Activated naive CD4-positive, alpha-beta T cell treated with anti-CD3 and anti-CD28 coated beads for 36 hours (primary cell): ENCODE data around the gene HOXC5. TPM values are rescaled to one million over a fixed set of nuclear protein-coding genes. Genes with fewer than 3 reads are reported as not detected.

Source experiments
- CTCF ChIA-PET: fragments of 350-600 bp; sonication (Branson Sonifier 250); formaldehyde crosslinking; loops from one replicate; lab custom pipeline; 2021; ENCODE audit warnings: antibody characterized with exemption; lab: Charles Lee
- DNase-seq: peaks from one replicate; pipeline ENCODE4 v3.0.0-alpha.2; 2020
- H3K27ac Mint-ChIP-seq: one replicate; pipeline ENCODE4 v1.8.0; 2021; ENCODE audit warnings: mild to moderate bottlenecking, mixed read lengths
- H3K27me3 Mint-ChIP-seq: one replicate; pipeline ENCODE4 v1.8.0; 2021; ENCODE audit warnings: low read depth, mixed read lengths
- H3K36me3 Mint-ChIP-seq: one replicate; pipeline ENCODE4 v1.8.0; 2021; ENCODE audit warnings: low read depth, mixed read lengths
- H3K4me1 Mint-ChIP-seq: one replicate; pipeline ENCODE4 v1.8.0; 2021; ENCODE audit warnings: low read depth, mixed read lengths
- H3K4me3 Mint-ChIP-seq: one replicate; pipeline ENCODE4 v1.8.0; 2021; ENCODE audit warnings: mild to moderate bottlenecking, moderate library complexity, mixed read lengths
- H3K9me3 Mint-ChIP-seq: one replicate; pipeline ENCODE4 v1.8.0; 2021; ENCODE audit warnings: mixed read lengths
- intact Hi-C: fragments of 100-400 bp; cut with micrococcal nuclease; formaldehyde crosslinking; loops from one replicate; pipeline ENCODE4 v1.15.1; 2023
- total RNA-seq, 2 experiments: library from RNA; stranded (reverse); gene quantifications; one replicate each; pipeline ENCODE4 v1.2.3, GENCODE V29; 2021

The HOXC5 gene
- total RNA-seq, 2 experiments from 2014 or later = not detected

- Mint-ChIP-seq H3K4me1 (peaks cover 25% of the 10 kb centered on the region), H3K9me3 (no peaks in the 10 kb centered on the region), H3K4me3 (peak overlapping the region; percentile 34), H3K27ac (no peak overlapping the region), H3K27me3 (peaks cover 71% of the 10 kb centered on the region), H3K36me3 (no peaks in the 10 kb centered on the region)
- DNase-seq = no peak
- CTCF ChIA-PET = interaction anchor here (0.6 to 5.2 kb wide), 26 partner anchors 11 to 175 kb away, joined by 3 to 113 read pairs (median 8); partner anchors contain the start of genes HOXC4, HOXC8 and SMUG1
- intact Hi-C loops = loop anchor here (2.0 to 5.0 kb wide), 2 partner anchors 49 to 167 kb away; no protein-coding TSS in a partner anchor
Measured at GRCh38 chr12:54033106-54033979, 493 bp downstream of the HOXC5 start.

GRCh38 chr12:54033980-54034784, 1.3 kb downstream of the HOXC5 start:
- CTCF ChIA-PET = interaction anchor here (1.0 to 5.2 kb wide), 4 partner anchors 103 to 158 kb away, joined by 3 to 113 read pairs (median 19); partner anchors contain the start of gene SMUG1
- H3K27ac Mint-ChIP-seq = no peak overlapping the region

GRCh38 chr12:54034785-54035310, 2.0 kb downstream of the HOXC5 start:
- Mint-ChIP-seq H3K9me3 (no peaks in the 10 kb centered on the region), H3K27ac (no peak overlapping the region), H3K27me3 (peaks cover 74% of the 10 kb centered on the region), H3K4me1 (peaks cover 15% of the 10 kb centered on the region), H3K4me3 (no peak overlapping the region), H3K36me3 (no peaks in the 10 kb centered on the region)
- DNase-seq = no peak
- intact Hi-C loops = loop anchor here (5.0 kb wide), 1 partner anchor 47 kb away; no protein-coding TSS in a partner anchor
- CTCF ChIA-PET = interaction anchor here (5.2 kb wide), 1 partner anchor 157 kb away, joined by 113 read pairs; the partner anchor contains the start of gene SMUG1

More at GRCh38 chr12:54033980-54034784, 1.3 kb downstream of the HOXC5 start:
- intact Hi-C loops = loop anchor here (2.0 to 5.0 kb wide), 2 partner anchors 48 to 167 kb away; no protein-coding TSS in a partner anchor
- H3K4me1 Mint-ChIP-seq = peaks cover 21% of the 10 kb centered on the region
- H3K4me3 Mint-ChIP-seq = peak overlapping the region; percentile 45
- no peaks in the 10 kb centered on the region for H3K9me3 Mint-ChIP-seq
- H3K27me3 Mint-ChIP-seq = peaks cover 73% of the 10 kb centered on the region
- no peak for DNase-seq
- H3K36me3 Mint-ChIP-seq = no peaks in the 10 kb centered on the region

- Mint-ChIP-seq H3K4me3 (no peak overlapping the region), H3K36me3 (no peaks in the 10 kb centered on the region), H3K9me3 (no peaks in the 10 kb centered on the region), H3K4me1 (peaks cover 14% of the 10 kb centered on the region), H3K27me3 (peaks cover 77% of the 10 kb centered on the region), H3K27ac (no peak overlapping the region)
- DNase-seq = no peak
- intact Hi-C loops = no loop called here
- CTCF ChIA-PET = no interaction called here
Measured at GRCh38 chr12:54035568-54036264, 2.9 kb downstream of the HOXC5 start.

GRCh38 chr12:54036620-54037359, 3.9 kb downstream of the HOXC5 start:
- Mint-ChIP-seq H3K27ac (no peak overlapping the region), H3K4me1 (peaks cover 12% of the 10 kb centered on the region), H3K27me3 (peaks cover 73% of the 10 kb centered on the region), H3K36me3 (no peaks in the 10 kb centered on the region), H3K4me3 (no peak overlapping the region), H3K9me3 (no peaks in the 10 kb centered on the region)
- intact Hi-C loops = no loop called here
- CTCF ChIA-PET = interaction anchor here (0.6 to 1.2 kb wide), 2 partner anchors 30 to 103 kb away, joined by 3 to 4 read pairs; no protein-coding TSS in a partner anchor
- DNase-seq = no peak

GRCh38 chr12:54037360-54038283, 4.8 kb downstream of the HOXC5 start:
- no peaks in the 10 kb centered on the region for H3K36me3 Mint-ChIP-seq
- peaks cover 11% of the 10 kb centered on the region for H3K4me1 Mint-ChIP-seq
- intact Hi-C loops = no loop called here
- no peak overlapping the region for H3K4me3 Mint-ChIP-seq
- no peak for DNase-seq
- H3K27ac Mint-ChIP-seq = no peak overlapping the region
- peaks cover 69% of the 10 kb centered on the region for H3K27me3 Mint-ChIP-seq
- CTCF ChIA-PET = interaction anchor here (0.6 to 1.4 kb wide), 3 partner anchors 31 to 178 kb away, joined by 3 to 4 read pairs (median 3); no protein-coding TSS in a partner anchor
- H3K9me3 Mint-ChIP-seq = no peaks in the 10 kb centered on the region

- Mint-ChIP-seq H3K9me3 (no peaks in the 10 kb centered on the region), H3K4me1 (peaks cover 6% of the 10 kb centered on the region), H3K36me3 (no peaks in the 10 kb centered on the region), H3K4me3 (no peak overlapping the region), H3K27me3 (peaks cover 70% of the 10 kb centered on the region), H3K27ac (no peak overlapping the region)
- intact Hi-C loops = no loop called here
- CTCF ChIA-PET = interaction anchor here (1.2 to 1.4 kb wide), 2 partner anchors 102 to 178 kb away, joined by 3 read pairs; no protein-coding TSS in a partner anchor
- no peak for DNase-seq
Measured at GRCh38 chr12:54038284-54038870, 5.5 kb downstream of the HOXC5 start.

GRCh38 chr12:54038871-54039414, 6.1 kb downstream of the HOXC5 start:
- intact Hi-C loops = no loop called here
- peaks cover 72% of the 10 kb centered on the region for H3K27me3 Mint-ChIP-seq
- H3K9me3 Mint-ChIP-seq = no peaks in the 10 kb centered on the region
- H3K27ac Mint-ChIP-seq = no peak overlapping the region
- DNase-seq = no peak
- H3K36me3 Mint-ChIP-seq = no peaks in the 10 kb centered on the region
- CTCF ChIA-PET = interaction anchor here (0.6 to 1.4 kb wide), 2 partner anchors 146 to 177 kb away, joined by 3 read pairs; no protein-coding TSS in a partner anchor
- H3K4me1 Mint-ChIP-seq = peaks cover 4% of the 10 kb centered on the region
- no peak overlapping the region for H3K4me3 Mint-ChIP-seq

- H3K4me1 Mint-ChIP-seq = peaks cover 2% of the 10 kb centered on the region
- no peak overlapping the region for H3K4me3 Mint-ChIP-seq
- CTCF ChIA-PET = interaction anchor here (0.6 to 1.4 kb wide), 3 partner anchors 34 to 176 kb away, joined by 3 to 4 read pairs (median 3); no protein-coding TSS in a partner anchor
- intact Hi-C loops = no loop called here
- no peak for DNase-seq
- H3K27me3 Mint-ChIP-seq = peaks cover 76% of the 10 kb centered on the region
- H3K9me3 Mint-ChIP-seq = no peaks in the 10 kb centered on the region
- no peak overlapping the region for H3K27ac Mint-ChIP-seq
- H3K36me3 Mint-ChIP-seq = no peaks in the 10 kb centered on the region
Measured at GRCh38 chr12:54039417-54040147, 6.7 kb downstream of the HOXC5 start.
